Stomach (tissue), 9 donors: ENCODE measurements around the gene NPPC. TPM values are rescaled to one million over a fixed set of nuclear protein-coding genes. Genes with fewer than 3 reads are reported as not detected.
"Not testable (repeated sequence)": the region's sequence is repeated elsewhere in the genome, so short reads cannot be mapped to it uniquely, and the experiment has no call there.

Source experiments
- DNase-seq, 2 donors: peaks; one replicate each; pipeline versions ENCODE4 v3.0.0 to v3.0.0-alpha.2; 2013 to 2019
- H3K27ac ChIP-seq, 5 donors: fragments of 200-600 bp in 4 of 5; sonication (generic) in 4 of 5; one replicate each; pipeline ENCODE4 v1.5.1; 2013 to 2019; ENCODE audit warnings: mild to moderate bottlenecking in 1 of 5, moderate library complexity in 1 of 5
- H3K27me3 ChIP-seq, 3 donors: fragments of 200-600 bp; sonication (generic); one replicate each; pipeline ENCODE4 v1.5.1; 2017 to 2019; ENCODE audit warnings: mixed run types in 1 of 3
- H3K36me3 ChIP-seq, 4 donors: fragments of 200-600 bp; sonication (generic); 1 replicate in 3 of 4; 2 replicates in 1 of 4; pipeline ENCODE4 v1.5.1; 2016 to 2019
- H3K4me1 ChIP-seq, 4 donors: fragments of 200-600 bp; sonication (generic); one replicate each; pipeline ENCODE4 v1.5.1; 2016 to 2019
- H3K4me3 ChIP-seq, 4 donors: fragments of 200-600 bp; sonication (generic) in 3 of 4; one replicate each; pipeline ENCODE4 v1.5.1; 2016 to 2019; ENCODE audit warnings: mild to moderate bottlenecking in 1 of 4
- H3K9me3 ChIP-seq, 4 donors: fragments of 200-600 bp; sonication (generic); one replicate each; pipeline ENCODE4 v1.5.1; 2016 to 2019
- CTCF ChIP-seq, 7 experiments: fragments of 450-650 bp in 4 of 7; fragments of 200-600 bp in 3 of 7; sonication (generic) in 3 of 7; IDR thresholded peaks; one replicate each; pipeline ENCODE4 v1.5.1; 2016 to 2019; ENCODE audit warnings: antibody characterized with exemption in 7 of 7, control low read depth in 2 of 7, mild to moderate bottlenecking in 1 of 7
- EP300 ChIP-seq: sonication (generic); formaldehyde crosslinking; IDR thresholded peaks from one replicate; pipeline ENCODE4 v1.6.1; 2017; ENCODE audit warnings: antibody characterized with exemption
- POLR2A ChIP-seq, 4 donors: fragments of 450-650 bp; IDR thresholded peaks; one replicate each; pipeline ENCODE4 v1.6.1; 2016; ENCODE audit warnings: antibody characterized with exemption in 4 of 4, control low read depth in 2 of 4, mild to moderate bottlenecking in 1 of 4, moderate library complexity in 1 of 4
- POLR2AphosphoS5 ChIP-seq, 3 donors: sonication (generic); formaldehyde crosslinking; IDR thresholded peaks; one replicate each; pipeline ENCODE4 v1.6.1; 2016; ENCODE audit warnings: antibody characterized with exemption in 3 of 3
- WGBS, 5 donors: extraction: QIAGEN DNeasy Blood & Tissue Kit in 3 of 5; methylation state at CpG; one replicate each; pipeline versions ENCODE4 v1.1.5 to v1.1.7; 2013 to 2018; 5-methylcytosine and 5-hydroxymethylcytosine counted together
- intact Hi-C: fragments of 100-400 bp; cut with DNase I; formaldehyde crosslinking; loops from one replicate; pipeline ENCODE4 v1.15.1; 2023; ENCODE audit warnings: low total_unique reads
- polyA plus RNA-seq, 3 donors: library from polyadenylated mRNA; stranded (reverse); fragments of 200-250 nt; gene quantifications; one replicate each; pipeline ENCODE4 v1.2.3, GENCODE V29; 2013
- total RNA-seq, 5 donors: library from RNA; depleted of rRNA; stranded (reverse); fragments of >200 nt; gene quantifications; one replicate each; pipeline versions ENCODE4 v1.1.0 to v1.2.3, GENCODE V29; 2014 to 2016
- donor health status: healthy with polysubstance abuse.
- donor health status: Bipolar disorder and iron deficiency.
- donor health status: healthy.

NPPC gene
- total and polyA plus RNA-seq, 8 donors, result 2.9 to 4.0 TPM; not detected in 6

GRCh38 chr2:231886071-231886681, 40.0 kb downstream of the NPPC start:
- WGBS, 5 donors, result 57 to 79% (median 70%) methylated on average over 3 of the region's 3 CpGs
- no peak for TF ChIP-seq CTCF (IDR thresholded peaks at IDR 0.05)
- TF ChIP-seq POLR2AphosphoS5 (IDR thresholded peaks at IDR 0.05), result no peak
- TF ChIP-seq EP300, result no peak
- no peak for TF ChIP-seq POLR2A (IDR thresholded peaks at IDR 0.05)
- intact Hi-C loops, result no loop called here
- H3K4me3 ChIP-seq, result no peak overlapping the region
- H3K4me1 ChIP-seq, result peaks cover 0 to 8% (median 3%) of the 10 kb centered on the region in 4 donors
- peaks cover 0 to 37% (median 9%) of the 10 kb centered on the region in 3 donors for H3K27me3 ChIP-seq
- H3K36me3 ChIP-seq, result no peaks in the 10 kb centered on the region
- DNase-seq, result no peak
- H3K9me3 ChIP-seq, result peaks cover 0 to 8% (median 3%) of the 10 kb centered on the region in 4 donors
- H3K27ac ChIP-seq, result no peak overlapping the region

GRCh38 chr2:231884438-231885140, 41.6 kb downstream of the NPPC start:
- 59 to 71% (median 68%) methylated on average over 8 of the region's 8 CpGs for WGBS, 5 donors

GRCh38 chr2:231883468-231883881, 42.7 kb downstream of the NPPC start:
- intact Hi-C loops, result no loop called here
- TF ChIP-seq POLR2AphosphoS5 (IDR thresholded peaks at IDR 0.05) (peak in 1 of 3 donors; percentile 23), POLR2A (IDR thresholded peaks at IDR 0.05) (no peak)
- DNase-seq, result peak in 1 of 2 donors; percentile 68
- Histone ChIP-seq H3K27me3 (peaks cover 0 to 37% (median 9%) of the 10 kb centered on the region in 3 donors), H3K4me1 (peaks cover 0 to 8% (median 3%) of the 10 kb centered on the region in 4 donors), H3K36me3 (no peaks in the 10 kb centered on the region), H3K9me3 (peaks cover 0 to 8% (median 3%) of the 10 kb centered on the region in 4 donors), H3K27ac (peak overlapping the region in 1 of 5 donors; percentile 20), H3K4me3 (no peak overlapping the region)
- 32 to 45% (median 38%) methylated on average over 5 of the region's 5 CpGs for WGBS, 5 donors

More at GRCh38 chr2:231884438-231885140, 41.6 kb downstream of the NPPC start:
- TF ChIP-seq CTCF (IDR thresholded peaks at IDR 0.05), result no peak
- no peak for TF ChIP-seq POLR2AphosphoS5 (IDR thresholded peaks at IDR 0.05)
- no peak for TF ChIP-seq EP300
- TF ChIP-seq POLR2A (IDR thresholded peaks at IDR 0.05), result no peak
- Histone ChIP-seq H3K4me1 (peaks cover 0 to 8% (median 3%) of the 10 kb centered on the region in 4 donors), H3K27ac (no peak overlapping the region), H3K9me3 (peaks cover 0 to 8% (median 3%) of the 10 kb centered on the region in 4 donors), H3K27me3 (peaks cover 0 to 37% (median 9%) of the 10 kb centered on the region in 3 donors), H3K36me3 (no peaks in the 10 kb centered on the region), H3K4me3 (no peak overlapping the region)
- intact Hi-C loops, result no loop called here
- DNase-seq, result no peak

- WGBS, 5 donors, result 78 to 85% (median 81%) methylated on average over 7 of the region's 7 CpGs
- Histone ChIP-seq H3K27me3 (peaks cover 0 to 37% (median 9%) of the 10 kb centered on the region in 3 donors), H3K9me3 (peaks cover 0 to 8% (median 3%) of the 10 kb centered on the region in 4 donors), H3K4me1 (peaks cover 0 to 8% (median 3%) of the 10 kb centered on the region in 4 donors), H3K4me3 (no peak overlapping the region), H3K36me3 (no peaks in the 10 kb centered on the region), H3K27ac (no peak overlapping the region)
- intact Hi-C loops, result no loop called here
- no peak for DNase-seq
- TF ChIP-seq POLR2AphosphoS5 (IDR thresholded peaks at IDR 0.05), result no peak
- TF ChIP-seq POLR2A (IDR thresholded peaks at IDR 0.05), result no peak
- no peak for TF ChIP-seq CTCF (IDR thresholded peaks at IDR 0.05)
- no peak for TF ChIP-seq EP300
Observed at GRCh38 chr2:231882646-231883045, 43.5 kb downstream of the NPPC start.

GRCh38 chr2:231880371-231880770, 45.8 kb downstream of the NPPC start:
- H3K4me3 ChIP-seq, DNase-seq, intact Hi-C loops, H3K36me3 ChIP-seq, H3K4me1 ChIP-seq, H3K27ac ChIP-seq, H3K9me3 ChIP-seq: not testable (repeated sequence)
- peaks cover 0 to 43% (median 4%) of the 10 kb centered on the region in 3 donors for H3K27me3 ChIP-seq
- WGBS, 5 donors, result 25 to 44% (median 33%) methylated on average over 4 of the region's 4 CpGs
